ENCODE measurements around the gene CADM2. TPM values are rescaled to one million over a fixed set of nuclear protein-coding genes. Genes with fewer than 3 reads are reported as not detected.

CADM2 gene
- total and polyA plus RNA-seq, 2 experiments from 2014 or later = 0.09 TPM; not detected in 1

DNA sequence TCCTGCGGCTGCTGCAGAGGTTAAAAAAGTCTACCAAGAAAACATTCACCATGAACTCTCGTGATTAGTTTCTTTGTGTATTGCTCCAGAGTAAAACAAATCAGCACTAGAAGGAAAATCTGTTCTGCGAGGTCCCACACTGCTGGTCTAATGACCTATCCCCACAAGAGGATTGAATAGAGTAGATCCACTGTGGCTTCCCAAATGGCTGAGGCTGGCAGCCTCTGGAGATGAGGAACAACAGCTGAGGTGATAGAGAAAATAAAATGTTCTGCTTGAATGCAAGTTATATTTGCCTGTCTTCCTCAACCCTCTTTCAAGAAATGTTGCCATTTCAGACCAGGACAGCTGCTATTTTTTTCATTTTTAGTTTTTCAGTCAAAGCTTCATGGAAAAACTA, 883.3 kb downstream of the CADM2 start:
- Histone ChIP-seq H3F3A (ENCODE audit: insufficient read depth) (no peaks in the 10 kb centered on the region), H3K9ac (no peak overlapping the region), H3K27ac (no peak overlapping the region), H2AFZ (no peak overlapping the region), H3K4me1 (ENCODE audit: insufficient read depth) (no peaks in the 10 kb centered on the region), H3K79me2 (ENCODE audit: insufficient read depth) (no peaks in the 10 kb centered on the region), H3K36me3 (ENCODE audit: low read depth) (no peaks in the 10 kb centered on the region), H4K20me1 (ENCODE audit: insufficient read depth) (no peaks in the 10 kb centered on the region), H3K4me2 (ENCODE audit: unreplicated experiment) (no peak overlapping the region), H3K4me3 (no peak overlapping the region), H3K27me3 (replicated peaks; ENCODE audit: insufficient read depth) (no peaks in the 10 kb centered on the region), H3K9me3 (ENCODE audit: low read depth) (no peaks in the 10 kb centered on the region), H3K9me2 (ENCODE audit: insufficient read depth) (no peaks in the 10 kb centered on the region)
- TF ChIP-seq EZH2 (IDR thresholded peaks at IDR 0.05; ENCODE audit: insufficient read depth, poor library complexity, severe bottlenecking) (no peak), EZH2phosphoT487 (IDR thresholded peaks at IDR 0.05; ENCODE audit: insufficient read depth, low read depth) (no peak)
- no peak for DNase-seq
- in situ Hi-C loops (cut with MboI) = no loop called here
- 17 to 21% methylated on average over 3 of the region's 3 CpGs for WGBS, 2 experiments (ENCODE audit: low coverage in 1 of 2, low lambda C conversion rate in 2 of 2, missing lambda C conversion rate in 2 of 2)

DNA sequence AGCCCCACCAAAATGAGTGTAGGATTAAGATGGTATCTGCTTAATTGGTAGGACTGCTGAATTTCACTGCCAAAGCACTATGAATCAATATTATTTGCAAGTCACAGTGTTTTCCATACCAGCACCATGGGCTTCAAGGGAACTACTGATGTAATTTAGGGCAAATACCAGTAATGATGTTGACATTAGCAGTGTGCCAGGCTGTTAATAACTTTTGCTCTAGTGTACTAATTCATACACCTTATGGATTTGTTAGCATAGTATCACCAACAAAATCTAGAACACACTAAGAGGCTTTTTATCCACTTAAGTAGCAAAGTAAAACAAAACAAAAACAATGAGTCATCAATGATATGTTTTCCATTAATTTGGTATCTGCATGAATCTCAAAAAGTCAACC, 888.2 kb downstream of the CADM2 start:
- in situ Hi-C loops (cut with MboI) = no loop called here
- Histone ChIP-seq H3K4me2 (ENCODE audit: unreplicated experiment) (no peak overlapping the region), H3K9me2 (ENCODE audit: insufficient read depth) (no peaks in the 10 kb centered on the region), H3K79me2 (ENCODE audit: insufficient read depth) (no peaks in the 10 kb centered on the region), H3K27me3 (replicated peaks; ENCODE audit: insufficient read depth) (no peaks in the 10 kb centered on the region), H3K4me1 (ENCODE audit: insufficient read depth) (no peaks in the 10 kb centered on the region), H3K27ac (no peak overlapping the region), H3K9ac (no peak overlapping the region), H3K9me3 (ENCODE audit: low read depth) (no peaks in the 10 kb centered on the region), H2AFZ (no peak overlapping the region), H3K36me3 (ENCODE audit: low read depth) (no peaks in the 10 kb centered on the region), H3F3A (ENCODE audit: insufficient read depth) (no peaks in the 10 kb centered on the region), H4K20me1 (ENCODE audit: insufficient read depth) (no peaks in the 10 kb centered on the region), H3K4me3 (no peak overlapping the region)
- TF ChIP-seq EZH2phosphoT487 (IDR thresholded peaks at IDR 0.05; ENCODE audit: insufficient read depth, low read depth) (no peak), EZH2 (IDR thresholded peaks at IDR 0.05; ENCODE audit: insufficient read depth, poor library complexity, severe bottlenecking) (no peak)
- DNase-seq = no peak

- Histone ChIP-seq H3K4me3 (no peak overlapping the region), H3K9me3 (ENCODE audit: low read depth) (no peaks in the 10 kb centered on the region), H4K20me1 (ENCODE audit: insufficient read depth) (no peaks in the 10 kb centered on the region), H3K9ac (no peak overlapping the region), H2AFZ (no peak overlapping the region), H3K79me2 (ENCODE audit: insufficient read depth) (no peaks in the 10 kb centered on the region), H3K27ac (no peak overlapping the region), H3K27me3 (replicated peaks; ENCODE audit: insufficient read depth) (no peaks in the 10 kb centered on the region), H3K9me2 (ENCODE audit: insufficient read depth) (no peaks in the 10 kb centered on the region), H3F3A (ENCODE audit: insufficient read depth) (no peaks in the 10 kb centered on the region), H3K4me2 (ENCODE audit: unreplicated experiment) (no peak overlapping the region), H3K36me3 (ENCODE audit: low read depth) (no peaks in the 10 kb centered on the region), H3K4me1 (ENCODE audit: insufficient read depth) (no peaks in the 10 kb centered on the region)
- in situ Hi-C loops (cut with MboI) = no loop called here
- TF ChIP-seq EZH2 (IDR thresholded peaks at IDR 0.05; ENCODE audit: insufficient read depth, poor library complexity, severe bottlenecking) (no peak), EZH2phosphoT487 (IDR thresholded peaks at IDR 0.05; ENCODE audit: insufficient read depth, low read depth) (no peak)
- DNase-seq = no peak
Measured at GRCh38 chr3:85851071-85851470, 892.3 kb downstream of the CADM2 start.

DNA sequence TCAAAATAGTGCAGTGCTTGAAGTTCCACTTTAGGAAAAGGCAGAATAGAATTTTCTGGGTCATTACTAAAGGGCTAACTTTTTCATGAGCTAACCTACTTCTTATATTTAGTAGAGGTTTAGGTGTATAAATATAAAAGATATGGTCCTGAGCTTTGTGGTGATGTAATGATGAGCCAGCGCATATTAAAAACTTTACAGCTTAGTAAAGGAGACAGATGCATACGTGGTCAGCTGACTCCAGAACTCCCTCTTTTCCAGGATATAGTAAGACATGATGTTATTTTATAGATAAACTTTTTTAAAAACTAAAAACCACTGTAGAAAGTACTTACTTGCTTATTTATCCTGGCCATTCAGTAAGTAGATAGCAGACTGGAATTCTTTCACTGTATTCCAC, 895.0 kb downstream of the CADM2 start:
- TF ChIP-seq EZH2 (IDR thresholded peaks at IDR 0.05; ENCODE audit: insufficient read depth, poor library complexity, severe bottlenecking) = no peak
- TF ChIP-seq EZH2phosphoT487 (IDR thresholded peaks at IDR 0.05; ENCODE audit: insufficient read depth, low read depth) = no peak
- H3K9me3 ChIP-seq (ENCODE audit: low read depth) = no peaks in the 10 kb centered on the region
- H3K9ac ChIP-seq = no peak overlapping the region
- no peak overlapping the region for H3K4me2 ChIP-seq (ENCODE audit: unreplicated experiment)
- no peaks in the 10 kb centered on the region for H3K4me1 ChIP-seq (ENCODE audit: insufficient read depth)
- H3K27ac ChIP-seq = no peak overlapping the region
- no peak for DNase-seq
- no peak overlapping the region for H3K4me3 ChIP-seq
- 27 to 37% methylated on average over 2 of the region's 2 CpGs for WGBS, 2 experiments (ENCODE audit: low coverage in 1 of 2, low lambda C conversion rate in 2 of 2, missing lambda C conversion rate in 2 of 2)
- in situ Hi-C loops (cut with MboI) = no loop called here
- no peaks in the 10 kb centered on the region for H3K27me3 ChIP-seq (replicated peaks; ENCODE audit: insufficient read depth)
- no peaks in the 10 kb centered on the region for H3K79me2 ChIP-seq (ENCODE audit: insufficient read depth)
- no peaks in the 10 kb centered on the region for H4K20me1 ChIP-seq (ENCODE audit: insufficient read depth)
- no peaks in the 10 kb centered on the region for H3F3A ChIP-seq (ENCODE audit: insufficient read depth)
- H2AFZ ChIP-seq = no peak overlapping the region
- no peaks in the 10 kb centered on the region for H3K9me2 ChIP-seq (ENCODE audit: insufficient read depth)
- no peaks in the 10 kb centered on the region for H3K36me3 ChIP-seq (ENCODE audit: low read depth)

DNA sequence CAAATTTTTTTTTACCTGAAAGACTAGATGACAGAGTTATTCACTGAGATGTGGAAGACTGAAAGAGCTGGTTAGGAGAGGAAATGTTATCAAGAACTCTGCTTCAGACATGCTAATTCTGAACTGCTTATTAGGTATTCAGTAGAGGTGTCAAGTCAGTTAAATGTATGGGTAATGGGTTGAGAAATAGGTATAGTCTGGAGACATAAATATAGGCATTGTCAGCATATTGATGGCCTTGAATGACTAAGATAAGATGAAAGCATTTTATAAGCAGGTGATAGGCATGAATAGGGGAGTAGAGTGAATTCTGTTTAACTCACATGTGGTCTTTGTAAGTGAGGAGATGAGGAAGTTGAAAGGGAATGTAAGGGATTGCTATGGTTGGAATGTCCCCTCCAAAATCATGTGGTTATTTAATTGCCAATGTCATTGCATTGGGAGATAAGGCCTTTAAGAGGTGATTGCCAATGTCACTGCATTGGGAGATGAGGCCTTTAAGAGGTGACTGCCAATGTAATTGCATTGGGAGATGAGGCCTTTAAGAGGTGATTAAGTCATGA, 904.2 kb downstream of the CADM2 start:
- Histone ChIP-seq H3K36me3 (ENCODE audit: low read depth) (no peaks in the 10 kb centered on the region), H3K9me2 (ENCODE audit: insufficient read depth) (no peaks in the 10 kb centered on the region), H3K9me3 (ENCODE audit: low read depth) (no peaks in the 10 kb centered on the region), H3K4me1 (ENCODE audit: insufficient read depth) (no peaks in the 10 kb centered on the region), H3K4me2 (ENCODE audit: unreplicated experiment) (no peak overlapping the region), H3K27ac (no peak overlapping the region), H3K4me3 (no peak overlapping the region), H3F3A (ENCODE audit: insufficient read depth) (no peaks in the 10 kb centered on the region), H3K79me2 (ENCODE audit: insufficient read depth) (no peaks in the 10 kb centered on the region), H3K9ac (no peak overlapping the region), H3K27me3 (replicated peaks; ENCODE audit: insufficient read depth) (no peaks in the 10 kb centered on the region), H4K20me1 (ENCODE audit: insufficient read depth) (no peaks in the 10 kb centered on the region), H2AFZ (no peak overlapping the region)
- in situ Hi-C loops (cut with MboI) = no loop called here
- no peak for TF ChIP-seq EZH2 (IDR thresholded peaks at IDR 0.05; ENCODE audit: insufficient read depth, poor library complexity, severe bottlenecking)
- TF ChIP-seq EZH2phosphoT487 (IDR thresholded peaks at IDR 0.05; ENCODE audit: insufficient read depth, low read depth) = no peak
- no peak for DNase-seq
